Measurements from ENCODE around the gene AMOT. TPM values are rescaled to one million over a fixed set of nuclear protein-coding genes. Genes with fewer than 3 reads are reported as not detected.

The AMOT gene
- polyA plus RNA-seq, 1 of the 3 experiments (the other 2 are of a cell fraction) = 3.4 TPM

GRCh38 chrX:112768563-112768962 lies 72.1 kb downstream of the AMOT start (continued):
- TF ChIP-seq, protein P1, sequence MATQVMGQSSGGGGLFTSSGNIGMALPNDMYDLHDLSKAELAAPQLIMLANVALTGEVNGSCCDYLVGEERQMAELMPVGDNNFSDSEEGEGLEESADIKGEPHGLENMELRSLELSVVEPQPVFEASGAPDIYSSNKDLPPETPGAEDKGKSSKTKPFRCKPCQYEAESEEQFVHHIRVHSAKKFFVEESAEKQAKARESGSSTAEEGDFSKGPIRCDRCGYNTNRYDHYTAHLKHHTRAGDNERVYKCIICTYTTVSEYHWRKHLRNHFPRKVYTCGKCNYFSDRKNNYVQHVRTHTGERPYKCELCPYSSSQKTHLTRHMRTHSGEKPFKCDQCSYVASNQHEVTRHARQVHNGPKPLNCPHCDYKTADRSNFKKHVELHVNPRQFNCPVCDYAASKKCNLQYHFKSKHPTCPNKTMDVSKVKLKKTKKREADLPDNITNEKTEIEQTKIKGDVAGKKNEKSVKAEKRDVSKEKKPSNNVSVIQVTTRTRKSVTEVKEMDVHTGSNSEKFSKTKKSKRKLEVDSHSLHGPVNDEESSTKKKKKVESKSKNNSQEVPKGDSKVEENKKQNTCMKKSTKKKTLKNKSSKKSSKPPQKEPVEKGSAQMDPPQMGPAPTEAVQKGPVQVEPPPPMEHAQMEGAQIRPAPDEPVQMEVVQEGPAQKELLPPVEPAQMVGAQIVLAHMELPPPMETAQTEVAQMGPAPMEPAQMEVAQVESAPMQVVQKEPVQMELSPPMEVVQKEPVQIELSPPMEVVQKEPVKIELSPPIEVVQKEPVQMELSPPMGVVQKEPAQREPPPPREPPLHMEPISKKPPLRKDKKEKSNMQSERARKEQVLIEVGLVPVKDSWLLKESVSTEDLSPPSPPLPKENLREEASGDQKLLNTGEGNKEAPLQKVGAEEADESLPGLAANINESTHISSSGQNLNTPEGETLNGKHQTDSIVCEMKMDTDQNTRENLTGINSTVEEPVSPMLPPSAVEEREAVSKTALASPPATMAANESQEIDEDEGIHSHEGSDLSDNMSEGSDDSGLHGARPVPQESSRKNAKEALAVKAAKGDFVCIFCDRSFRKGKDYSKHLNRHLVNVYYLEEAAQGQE (IDR thresholded peaks at IDR 0.05; ENCODE audit: low read depth, low read length) = no peak
- no peak for TF ChIP-seq YY1 (IDR thresholded peaks at IDR 0.05; ENCODE audit: low read depth)
- no peak for TF ChIP-seq NFIC (IDR thresholded peaks at IDR 0.05; ENCODE audit: borderline replicate concordance)
- no peak for TF ChIP-seq TEAD4 (IDR thresholded peaks at IDR 0.05; ENCODE audit: borderline replicate concordance, insufficient read depth)

GRCh38 chrX:112766774-112767173 lies 73.9 kb downstream of the AMOT start:
- no peaks in the 10 kb centered on the region for H4K20me1 ChIP-seq (ENCODE audit: insufficient read depth)
- no peaks in the 10 kb centered on the region for H3K79me2 ChIP-seq (ENCODE audit: insufficient read depth)
- no peak overlapping the region for H2AFZ ChIP-seq (ENCODE audit: low read depth)
- H3K9ac ChIP-seq = no peak overlapping the region
- 39% methylated on average over 2 of the region's 2 CpGs for WGBS (ENCODE audit: low lambda C conversion rate)
- no peak overlapping the region for H3K4me3 ChIP-seq (ENCODE audit: low read depth in 2 of 2, low read length in 1 of 2)
- no peaks in the 10 kb centered on the region for H3F3A ChIP-seq (replicated peaks; ENCODE audit: insufficient read depth)
- H3K27ac ChIP-seq (ENCODE audit: low read depth in 2 of 2, low read length in 1 of 2) = no peak overlapping the region
- no peaks in the 10 kb centered on the region for H3K4me1 ChIP-seq (ENCODE audit: control insufficient read depth in 1 of 2, insufficient read depth in 2 of 2, low read depth in 1 of 2, low read length in 1 of 2)
- no peaks in the 10 kb centered on the region for H3K27me3 ChIP-seq (ENCODE audit: insufficient read depth)
- H3K9me3 ChIP-seq = no peaks in the 10 kb centered on the region
- TF ChIP-seq JUND (IDR thresholded peaks at IDR 0.05) (no peak), USF2 (IDR thresholded peaks at IDR 0.05; ENCODE audit: borderline replicate concordance, low read depth, low read length) (no peak), RFX5 (IDR thresholded peaks at IDR 0.05; ENCODE audit: low read length) (no peak)
- CTCF ChIA-PET = no interaction called here
- no peaks in the 10 kb centered on the region for H3K9me2 ChIP-seq
- no peak overlapping the region for H3K4me2 ChIP-seq
- DNase-seq = no peak
- no peaks in the 10 kb centered on the region for H3K36me3 ChIP-seq (replicated peaks in 1 of 2; ENCODE audit: control insufficient read depth in 1 of 2, insufficient read depth in 2 of 2, low read length in 1 of 2)
- POLR2A ChIA-PET = no interaction called here

- Histone ChIP-seq H3K9ac (no peak overlapping the region), H3K4me1 (ENCODE audit: control insufficient read depth in 1 of 2, insufficient read depth in 2 of 2, low read depth in 1 of 2, low read length in 1 of 2) (no peaks in the 10 kb centered on the region; a peak in 2 of 4 replicates), H3K79me2 (ENCODE audit: insufficient read depth) (no peaks in the 10 kb centered on the region), H3K9me3 (no peaks in the 10 kb centered on the region), H3K4me2 (no peak overlapping the region), H3K36me3 (replicated peaks in 1 of 2; ENCODE audit: control insufficient read depth in 1 of 2, insufficient read depth in 2 of 2, low read length in 1 of 2) (no peaks in the 10 kb centered on the region), H3K4me3 (ENCODE audit: low read depth in 2 of 2, low read length in 1 of 2) (no peak overlapping the region), H3K9me2 (no peaks in the 10 kb centered on the region), H2AFZ (ENCODE audit: low read depth) (no peak overlapping the region), H3K27ac (ENCODE audit: low read depth in 2 of 2, low read length in 1 of 2) (no peak overlapping the region), H3F3A (replicated peaks; ENCODE audit: insufficient read depth) (no peaks in the 10 kb centered on the region), H4K20me1 (ENCODE audit: insufficient read depth) (no peaks in the 10 kb centered on the region), H3K27me3 (ENCODE audit: insufficient read depth) (no peaks in the 10 kb centered on the region; the same call in 1 of the 2 replicates)
- no peak for DNase-seq
- CTCF ChIA-PET = interaction anchor here (1.1 kb wide), 1 partner anchor 435 kb away, joined by 3 read pairs; no protein-coding TSS in a partner anchor
- TF ChIP-seq USF2 (IDR thresholded peaks at IDR 0.05; ENCODE audit: borderline replicate concordance, low read depth, low read length) (no peak), FOXJ3 (CRISPR knock-in tag; IDR thresholded peaks at IDR 0.05) (no peak), CHD2 (IDR thresholded peaks at IDR 0.05; ENCODE audit: low read length, partially characterized antibody) (no peak), MXI1 (IDR thresholded peaks at IDR 0.05; ENCODE audit: low read depth, low read length) (no peak), NFIC (IDR thresholded peaks at IDR 0.05; ENCODE audit: borderline replicate concordance) (no peak), RFX5 (IDR thresholded peaks at IDR 0.05; ENCODE audit: low read length) (no peak), SMC3 (IDR thresholded peaks at IDR 0.05; ENCODE audit: low read depth, low read length) (no peak)
- POLR2A ChIA-PET = no interaction called here
- 36% methylated on average over 7 of the region's 7 CpGs for WGBS (ENCODE audit: low lambda C conversion rate)
Observed at GRCh38 chrX:112761242-112762207, 79.1 kb downstream of the AMOT start.
